Liver (tissue), 9 donors: ENCODE data around the gene MAN2C1. TPM values are rescaled to one million over a fixed set of nuclear protein-coding genes. Genes with fewer than 3 reads are reported as not detected.

Experiments used
- DNase-seq: peaks from one replicate; pipeline ENCODE4 v3.0.0-alpha.2; 2017; ENCODE audit warnings: low spot score
- H3K27ac ChIP-seq, 2 donors: one replicate each; pipeline ENCODE4 v1.7.0; 2013; ENCODE audit warnings: inconsistent platforms in 2 of 2, low read length in 2 of 2, control low read depth in 1 of 2, low read depth in 1 of 2, mild to moderate bottlenecking in 1 of 2
- H3K27me3 ChIP-seq, 4 donors: one replicate each; pipeline versions ENCODE4 v1.6.1 to v1.7.0; 2013; ENCODE audit warnings: low read length in 3 of 4, inconsistent platforms in 1 of 4, mild to moderate bottlenecking in 1 of 4, moderate library complexity in 1 of 4; ENCODE audit not compliant: control insufficient read depth in 4 of 4, insufficient read depth in 4 of 4
- H3K36me3 ChIP-seq, 4 donors: one replicate each; pipeline versions ENCODE4 v1.6.1 to v1.7.0; 2013; ENCODE audit warnings: low read length in 3 of 4, mild to moderate bottlenecking in 3 of 4, low read depth in 1 of 4, moderate library complexity in 1 of 4; ENCODE audit not compliant: control insufficient read depth in 4 of 4, insufficient read depth in 3 of 4
- H3K4me1 ChIP-seq, 4 donors: one replicate each; pipeline versions ENCODE4 v1.6.1 to v1.7.0; 2013; ENCODE audit warnings: low read length in 3 of 4, mild to moderate bottlenecking in 3 of 4, moderate library complexity in 1 of 4; ENCODE audit not compliant: control insufficient read depth in 4 of 4, insufficient read depth in 4 of 4
- H3K4me3 ChIP-seq, 3 donors: one replicate each; pipeline versions ENCODE4 v1.6.1 to v1.7.0; 2013; ENCODE audit warnings: low read length in 3 of 3, control low read depth in 1 of 3, low read depth in 1 of 3, mild to moderate bottlenecking in 1 of 3
- H3K9ac ChIP-seq, 2 donors: one replicate each; pipeline ENCODE4 v1.7.0; 2013; ENCODE audit warnings: low read length in 2 of 2, mild to moderate bottlenecking in 2 of 2, moderate library complexity in 2 of 2, control low read depth in 1 of 2, low read depth in 1 of 2
- H3K9me3 ChIP-seq, 4 donors: one replicate each; pipeline versions ENCODE4 v1.6.1 to v1.7.0; 2013; ENCODE audit warnings: low read length in 3 of 4; ENCODE audit not compliant: control insufficient read depth in 4 of 4
- EGR1 ChIP-seq, 2 donors: IDR thresholded peaks; 2 replicates each; pipeline ENCODE4 v1.6.1; 2016 to 2018; ENCODE audit warnings: antibody characterized with exemption in 2 of 2, low read depth in 2 of 2
- FOXA1 ChIP-seq: IDR thresholded peaks from 2 replicates; pipeline ENCODE4 v1.6.1; 2016; ENCODE audit warnings: antibody characterized with exemption
- FOXA2 ChIP-seq: IDR thresholded peaks from 2 replicates; pipeline ENCODE4 v1.6.1; 2016; ENCODE audit warnings: antibody characterized with exemption
- GABPA ChIP-seq, 2 donors: IDR thresholded peaks in 1 of 2; conservative IDR thresholded peaks in 1 of 2; 2 replicates each; pipeline ENCODE4 v1.6.1; 2016; ENCODE audit warnings: antibody characterized with exemption in 2 of 2, mild to moderate bottlenecking in 1 of 2, moderate library complexity in 1 of 2
- HNF4A ChIP-seq, 2 donors: conservative IDR thresholded peaks; 2 replicates each; pipeline ENCODE4 v1.6.1; 2016; ENCODE audit warnings: antibody characterized with exemption in 2 of 2, mild to moderate bottlenecking in 2 of 2
- HNF4G ChIP-seq: IDR thresholded peaks from 2 replicates; pipeline ENCODE4 v1.6.1; 2016; ENCODE audit warnings: antibody characterized with exemption
- MAX ChIP-seq: IDR thresholded peaks from 2 replicates; pipeline ENCODE4 v1.6.1; 2016; ENCODE audit warnings: antibody characterized with exemption
- NR2F2 ChIP-seq: IDR thresholded peaks from 2 replicates; pipeline ENCODE4 v1.6.1; 2016; ENCODE audit warnings: antibody characterized with exemption
- RAD21 ChIP-seq, 2 donors: IDR thresholded peaks; 2 replicates each; pipeline ENCODE4 v1.6.1; 2016; ENCODE audit warnings: antibody characterized with exemption in 2 of 2, mild to moderate bottlenecking in 2 of 2
- REST ChIP-seq: IDR thresholded peaks from 2 replicates; pipeline ENCODE4 v1.6.1; 2016; ENCODE audit warnings: antibody characterized with exemption, mild to moderate bottlenecking
- RXRA ChIP-seq, 2 donors: IDR thresholded peaks; 2 replicates each; pipeline ENCODE4 v1.6.1; 2017 to 2018; ENCODE audit warnings: antibody characterized with exemption in 2 of 2, mild to moderate bottlenecking in 1 of 2
- SP1 ChIP-seq: IDR thresholded peaks from 2 replicates; pipeline ENCODE4 v1.6.1; 2018; ENCODE audit warnings: antibody characterized with exemption, mild to moderate bottlenecking
- TAF1 ChIP-seq: conservative IDR thresholded peaks from 2 replicates; pipeline ENCODE4 v1.6.1; 2016; ENCODE audit warnings: antibody characterized with exemption, mild to moderate bottlenecking
- YY1 ChIP-seq: IDR thresholded peaks from 2 replicates; pipeline ENCODE4 v1.6.1; 2016; ENCODE audit warnings: antibody characterized with exemption, mild to moderate bottlenecking
- ZBTB33 ChIP-seq: IDR thresholded peaks from 2 replicates; pipeline ENCODE4 v1.6.1; 2016; ENCODE audit warnings: antibody characterized with exemption
- WGBS: extraction: QIAGEN DNeasy Blood & Tissue Kit; methylation state at CpG from one replicate; pipeline ENCODE4 v1.1.7; 2013; 5-methylcytosine and 5-hydroxymethylcytosine counted together
- polyA plus RNA-seq, 2 donors: library from polyadenylated mRNA; stranded (reverse) in 1 of 2; unstranded in 1 of 2; fragments of 200-250 nt in 1 of 2; fragments of >200 nt in 1 of 2; fragmentation: Nextera tagmentation in 1 of 2; extraction: Ambion mirVana in 1 of 2; gene quantifications; one replicate each; pipeline versions ENCODE4 v1.2.1 to v1.2.3, GENCODE V29; 2013 to 2015
- total RNA-seq, 2 donors: library from RNA; depleted of rRNA; stranded (reverse); fragments of >200 nt; gene quantifications; one replicate each; pipeline ENCODE4 v1.2.3, GENCODE V29; 2014
- TF ChIP-seq, protein P1 (sequence below): fragments of 150-350 bp; IDR thresholded peaks from 2 replicates; pipeline ENCODE4 v1.5.1; 2017; ENCODE audit warnings: improper control_type of control experiment, low read depth, low read length; ENCODE audit not compliant: missing input control
- donor health status: healthy.
- donor health status: healthy.
- donor health status: healthy.
- donor health status: healthy.
- donor health status: healthy.

The MAN2C1 gene
- total and polyA plus RNA-seq, 4 donors = 44.3 to 143 (median 59.6) TPM

DNA sequence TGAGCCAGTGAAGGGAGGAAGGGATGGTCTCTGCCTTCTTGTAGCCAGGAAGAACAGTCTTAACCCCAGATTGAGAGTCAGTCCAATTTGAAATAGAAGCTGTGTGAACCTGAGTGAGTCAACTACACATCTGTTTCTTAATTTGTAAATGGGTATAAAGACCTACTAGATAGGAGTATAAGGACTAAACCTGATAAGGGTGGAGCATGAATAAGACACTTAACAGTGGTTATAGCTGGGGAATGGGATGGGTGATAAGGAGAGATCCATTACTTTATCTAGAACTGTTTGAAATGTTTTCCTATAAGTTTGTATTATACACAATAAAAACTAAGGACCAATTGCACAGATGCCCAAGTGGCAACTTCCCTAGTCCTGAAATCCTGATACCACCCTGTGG, 1.4 kb downstream of the MAN2C1 start:
- H3K9me3 ChIP-seq = no peaks in the 10 kb centered on the region
- H3K36me3 ChIP-seq = peaks cover 10 to 50% (median 29%) of the 10 kb centered on the region in 4 donors
- H3K27ac ChIP-seq = no peak overlapping the region
- TF ChIP-seq HNF4A (conservative IDR thresholded peaks at IDR 0.05) (no peak), ZBTB33 (no peak), EGR1 (IDR thresholded peaks at IDR 0.05; ENCODE audit: low read depth in 2 of 2) (no peak), RXRA (IDR thresholded peaks at IDR 0.05) (no peak), NR2F2 (no peak), RAD21 (IDR thresholded peaks at IDR 0.05) (no peak), GABPA (IDR thresholded peaks at IDR 0.05 in 1 of 2, conservative IDR thresholded peaks at IDR 0.05 in 1 of 2) (no peak), SP1 (no peak), TAF1 (no peak), REST (no peak), HNF4G (no peak), FOXA2 (no peak)
- TF ChIP-seq, protein P1, sequence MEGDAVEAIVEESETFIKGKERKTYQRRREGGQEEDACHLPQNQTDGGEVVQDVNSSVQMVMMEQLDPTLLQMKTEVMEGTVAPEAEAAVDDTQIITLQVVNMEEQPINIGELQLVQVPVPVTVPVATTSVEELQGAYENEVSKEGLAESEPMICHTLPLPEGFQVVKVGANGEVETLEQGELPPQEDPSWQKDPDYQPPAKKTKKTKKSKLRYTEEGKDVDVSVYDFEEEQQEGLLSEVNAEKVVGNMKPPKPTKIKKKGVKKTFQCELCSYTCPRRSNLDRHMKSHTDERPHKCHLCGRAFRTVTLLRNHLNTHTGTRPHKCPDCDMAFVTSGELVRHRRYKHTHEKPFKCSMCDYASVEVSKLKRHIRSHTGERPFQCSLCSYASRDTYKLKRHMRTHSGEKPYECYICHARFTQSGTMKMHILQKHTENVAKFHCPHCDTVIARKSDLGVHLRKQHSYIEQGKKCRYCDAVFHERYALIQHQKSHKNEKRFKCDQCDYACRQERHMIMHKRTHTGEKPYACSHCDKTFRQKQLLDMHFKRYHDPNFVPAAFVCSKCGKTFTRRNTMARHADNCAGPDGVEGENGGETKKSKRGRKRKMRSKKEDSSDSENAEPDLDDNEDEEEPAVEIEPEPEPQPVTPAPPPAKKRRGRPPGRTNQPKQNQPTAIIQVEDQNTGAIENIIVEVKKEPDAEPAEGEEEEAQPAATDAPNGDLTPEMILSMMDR = no peak
- no peak overlapping the region for H3K4me3 ChIP-seq
- no peak overlapping the region for H3K9ac ChIP-seq
- H3K27me3 ChIP-seq = no peaks in the 10 kb centered on the region
- H3K4me1 ChIP-seq = peaks cover 1 to 22% (median 20%) of the 10 kb centered on the region in 4 donors
- DNase-seq = no peak

DNA sequence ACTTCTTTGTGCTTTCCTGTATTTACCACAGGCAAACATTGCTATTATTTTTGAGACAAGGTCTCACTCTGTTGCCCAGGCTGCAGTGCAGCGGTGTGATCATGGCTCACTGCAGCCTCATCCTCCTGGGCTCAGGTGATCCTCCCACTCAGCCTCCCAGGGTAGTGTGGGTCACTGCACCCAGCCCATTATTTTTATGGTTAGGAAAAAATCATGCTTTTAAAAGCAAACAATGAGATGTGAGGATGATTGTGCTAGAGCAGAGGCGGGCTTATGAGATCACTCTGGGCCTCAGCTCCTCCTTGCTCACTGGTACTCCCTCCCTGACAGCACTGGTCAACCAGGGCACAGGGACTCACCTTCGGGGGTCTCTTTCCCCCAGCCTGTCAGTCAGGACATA, 2.2 kb downstream of the MAN2C1 start:
- DNase-seq = no peak
- WGBS = 95% methylated on average over 3 of the region's 3 CpGs

More for the DNA sequence above, 2.2 kb downstream of the MAN2C1 start:
- H3K4me1 ChIP-seq = peaks cover 0 to 22% (median 20%) of the 10 kb centered on the region in 4 donors
- H3K9me3 ChIP-seq = no peaks in the 10 kb centered on the region
- TF ChIP-seq MAX (no peak), FOXA1 (no peak), YY1 (no peak)
- no peak overlapping the region for H3K4me3 ChIP-seq
- H3K36me3 ChIP-seq = peaks cover 11 to 51% (median 29%) of the 10 kb centered on the region in 4 donors
- H3K27me3 ChIP-seq = no peaks in the 10 kb centered on the region
- no peak overlapping the region for H3K27ac ChIP-seq
- no peak overlapping the region for H3K9ac ChIP-seq
